AG08396 (cell line): ENCODE measurements around the gene MAJIN.

Source experiments
- DNase-seq: peaks from one replicate; pipeline ENCODE4 v3.0.0; 2012; ENCODE audit warnings: low spot score, mixed read lengths

MAJIN gene

DNA sequence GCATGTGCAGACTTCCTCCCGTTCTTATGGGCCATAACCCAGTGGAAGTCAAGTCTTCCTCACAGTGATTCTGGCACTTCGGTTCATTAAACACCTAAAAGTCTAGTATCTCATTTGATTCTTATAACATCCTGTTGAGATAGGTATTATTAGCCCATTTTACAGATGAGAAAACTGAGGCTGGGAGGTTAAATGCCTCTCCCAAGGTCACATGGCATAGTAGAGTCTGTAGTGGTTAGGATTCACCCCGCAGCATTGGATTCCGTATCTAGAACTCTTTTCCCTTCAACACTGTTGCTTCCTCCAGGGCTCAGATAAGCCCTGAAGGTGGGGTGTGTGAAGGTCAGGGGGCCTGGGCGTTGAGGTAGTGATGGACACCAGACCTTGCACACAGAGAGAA is 39.6 kb downstream of the MAJIN start:
- no peak for DNase-seq

DNA sequence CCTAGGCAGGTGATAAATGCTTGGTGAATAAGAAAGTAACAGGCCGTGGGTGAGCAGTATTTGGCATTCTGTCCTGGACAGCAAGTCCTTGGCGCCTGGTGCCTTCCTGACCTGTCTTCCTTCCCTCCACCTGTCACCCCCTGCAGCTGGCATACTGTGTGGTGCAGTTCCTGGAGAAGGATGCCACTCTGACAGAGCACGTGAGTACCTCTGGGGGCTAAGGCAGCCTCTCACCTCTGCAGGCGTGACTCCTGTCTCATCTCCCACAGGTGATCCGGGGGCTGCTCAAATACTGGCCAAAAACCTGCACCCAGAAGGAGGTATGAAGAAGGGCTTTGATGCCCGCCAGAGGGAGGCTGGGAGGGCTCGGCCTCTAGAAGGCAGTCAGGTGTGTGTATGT is 40.6 kb downstream of the MAJIN start:
- DNase-seq = no peak

DNA sequence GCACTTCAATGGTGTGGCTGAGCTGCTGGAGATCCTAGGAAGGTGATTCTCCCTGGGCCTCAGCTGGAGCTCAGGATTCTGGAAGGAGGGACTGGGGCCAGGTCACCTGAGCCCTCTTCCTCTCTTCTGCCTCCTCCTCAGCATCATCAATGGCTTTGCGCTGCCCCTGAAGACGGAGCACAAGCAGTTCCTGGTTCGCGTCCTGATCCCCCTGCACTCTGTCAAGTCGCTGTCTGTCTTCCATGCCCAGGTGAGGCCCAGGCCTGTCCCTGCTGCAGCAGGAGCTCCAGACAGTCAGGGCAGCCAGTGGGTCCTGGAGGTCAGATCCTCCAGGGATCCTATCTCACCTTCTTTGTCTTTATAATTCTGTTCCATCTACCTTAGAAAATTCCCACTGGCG is 41.6 kb downstream of the MAJIN start:
- no peak for DNase-seq

DNA sequence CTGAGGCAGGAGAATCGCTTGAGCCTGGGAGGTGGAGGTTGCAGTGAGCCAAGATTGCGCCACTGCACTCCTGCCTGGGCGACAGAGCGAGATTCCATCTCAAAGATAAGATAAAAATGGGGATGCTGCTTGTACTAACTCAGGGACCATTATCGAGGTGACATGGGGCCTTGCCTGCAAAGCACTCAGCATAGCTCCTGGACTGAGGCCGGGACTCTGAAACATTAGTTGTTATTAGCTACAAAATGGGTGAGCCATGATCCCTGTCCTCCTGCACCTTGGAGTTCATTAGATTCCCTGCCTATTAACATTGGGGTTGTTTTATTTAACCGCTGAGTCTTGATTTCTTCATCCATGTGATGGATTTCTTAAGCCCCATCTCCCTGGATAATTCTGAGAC is 42.3 kb downstream of the MAJIN start:
- DNase-seq = no peak

DNA sequence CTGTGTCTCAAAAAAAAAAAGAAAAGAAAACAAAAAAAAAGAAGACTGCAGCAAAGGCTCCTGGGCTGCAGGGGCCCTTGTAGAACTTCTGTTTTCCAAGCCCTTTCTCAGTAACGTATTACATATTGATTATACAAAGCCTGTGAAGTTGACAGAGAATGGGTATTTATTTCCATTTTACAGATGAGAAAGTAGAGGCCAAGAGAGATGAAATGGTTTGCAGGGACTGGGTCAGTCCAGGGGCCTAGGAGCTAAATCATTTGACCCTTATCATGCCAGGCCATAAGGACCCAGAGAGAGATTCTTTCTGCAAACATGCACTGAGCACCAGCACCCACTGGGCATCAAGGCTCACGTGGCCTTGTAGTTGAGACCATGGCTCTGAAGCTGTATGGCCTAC is 43.0 kb downstream of the MAJIN start:
- no peak for DNase-seq

DNA sequence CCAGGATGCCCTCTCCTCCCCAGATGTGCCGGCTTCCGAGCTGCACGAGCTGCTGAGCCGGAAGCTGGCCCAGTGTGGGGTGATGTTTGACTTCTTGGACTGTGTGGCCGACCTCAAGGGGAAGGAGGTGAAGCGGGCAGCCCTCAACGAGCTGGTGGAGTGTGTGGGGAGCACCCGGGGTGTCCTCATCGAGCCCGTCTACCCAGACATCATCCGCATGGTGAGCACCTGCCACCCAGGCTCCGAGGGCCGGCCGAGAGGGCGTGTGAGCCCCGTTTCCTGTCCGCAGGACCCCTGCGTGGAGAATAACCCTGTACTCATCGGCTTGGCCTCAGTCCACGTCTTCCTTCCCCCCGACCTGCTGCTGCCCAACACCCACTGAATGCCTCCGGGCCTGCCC is 45.2 kb downstream of the MAJIN start:
- no peak for DNase-seq

DNA sequence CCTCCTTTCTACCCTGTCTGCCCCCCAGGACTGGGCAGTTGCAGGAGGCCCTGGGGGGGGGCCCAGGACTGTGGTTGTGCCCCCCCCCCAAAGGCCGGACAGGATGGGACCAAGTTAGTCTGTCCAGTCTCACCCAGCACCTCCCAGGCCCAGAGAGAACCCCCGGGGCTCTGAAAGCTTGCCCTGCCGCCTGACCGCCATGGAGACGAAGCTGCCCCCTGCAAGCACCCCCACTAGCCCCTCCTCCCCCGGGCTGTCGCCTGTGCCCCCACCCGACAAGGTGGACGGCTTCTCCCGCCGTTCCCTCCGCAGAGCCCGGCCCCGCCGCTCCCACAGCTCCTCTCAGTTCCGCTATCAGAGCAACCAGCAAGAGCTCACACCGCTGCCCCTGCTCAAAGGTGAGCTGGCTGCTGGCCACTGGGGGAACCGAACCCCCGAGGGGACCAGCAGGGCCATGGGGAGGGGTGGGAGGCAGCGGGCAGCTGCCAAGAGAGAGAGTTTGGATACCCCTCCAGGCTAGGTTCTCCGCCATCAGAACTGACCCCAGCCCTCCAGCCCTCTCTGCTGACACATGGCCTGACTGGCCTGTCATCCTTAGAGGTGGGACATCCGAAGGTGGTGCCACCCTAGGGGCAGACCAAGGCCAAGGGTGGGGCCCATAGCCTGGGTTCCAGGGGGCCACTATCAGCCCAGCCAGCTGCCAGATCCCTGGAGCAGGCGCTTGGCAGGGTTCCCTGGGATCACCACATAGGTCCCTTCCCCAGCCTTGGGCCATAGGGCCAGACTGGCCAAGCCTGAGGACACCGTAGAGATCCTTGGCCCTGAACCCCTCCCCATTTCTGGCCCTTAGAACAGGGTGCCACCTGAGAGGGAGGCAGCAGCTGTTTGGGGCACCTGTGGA is 46.1 kb downstream of the MAJIN start:
- peak; percentile 7 for DNase-seq

DNA sequence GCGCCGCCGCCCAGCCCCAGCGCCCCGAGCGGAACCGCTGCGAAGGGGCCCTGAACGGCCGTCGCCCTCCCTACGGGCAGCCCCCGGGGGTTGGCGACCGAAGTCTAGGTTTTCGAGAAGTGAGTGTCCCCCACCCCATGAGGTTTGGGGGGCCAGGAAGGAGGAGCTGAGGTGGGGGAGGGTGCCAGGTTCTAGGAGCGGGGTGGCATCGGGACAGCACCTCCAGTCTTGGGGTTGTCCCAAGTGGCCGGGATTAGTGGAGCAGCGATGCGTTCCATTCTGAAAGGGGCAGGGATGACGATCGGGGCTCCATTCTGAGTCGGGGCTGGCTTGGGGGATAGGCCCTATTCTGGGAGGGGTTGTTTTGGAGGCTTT is 47.0 kb downstream of the MAJIN start:
- DNase-seq = peak; percentile 64

DNA sequence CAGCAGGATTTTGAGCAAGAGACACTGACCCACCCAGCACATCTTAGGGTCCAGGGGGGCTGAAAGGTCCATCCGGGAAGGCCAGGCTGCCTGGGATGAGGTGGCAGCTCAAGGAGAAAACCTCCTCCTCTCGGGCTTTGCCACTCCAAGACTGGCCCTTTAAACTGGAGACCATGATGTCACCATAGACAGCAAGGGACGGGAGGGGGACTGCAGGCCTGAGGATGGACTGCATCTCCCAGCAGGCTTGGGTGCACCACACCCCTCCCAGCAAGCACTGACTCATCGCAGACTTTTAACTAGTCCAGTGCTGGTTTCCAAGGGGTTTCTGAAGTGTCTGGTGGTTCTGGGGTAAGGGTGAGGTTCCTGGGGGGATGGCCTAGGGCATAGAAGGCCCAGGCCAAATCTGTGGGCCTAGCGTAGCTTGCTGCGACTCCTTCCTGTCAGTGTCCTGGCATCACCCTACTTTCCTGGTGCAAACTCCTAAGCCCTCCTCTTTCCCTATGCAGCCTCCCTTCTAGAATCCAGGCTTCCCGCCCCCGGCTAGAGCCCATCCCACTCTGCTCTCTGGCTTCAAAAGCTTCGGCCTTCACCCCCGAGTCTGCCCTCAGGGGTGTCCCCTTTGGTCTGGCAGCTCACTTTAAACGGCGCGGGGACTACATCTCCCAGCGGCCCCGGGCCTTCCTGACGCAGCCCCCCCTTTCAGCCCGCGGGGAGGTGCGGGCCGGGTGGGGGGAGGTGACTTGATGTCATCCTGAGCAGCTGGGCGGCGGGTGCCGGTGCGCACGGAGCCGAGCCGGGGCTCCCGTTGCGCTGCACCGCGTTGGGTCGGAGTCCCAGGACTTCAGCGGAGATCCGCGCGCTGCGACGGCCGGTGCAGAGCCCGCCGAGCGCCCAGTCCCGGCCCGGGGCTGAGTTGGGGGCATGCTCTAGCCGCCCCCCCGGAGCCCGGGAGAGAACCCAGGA is 47.7 kb downstream of the MAJIN start, which contains the start of gene PPP2R5B:
TSS of gene PPP2R5B (plus strand) at position 746 of the 966 bp plus-strand sequence. CDS start 1,046 bp downstream, outside the sequence.
- DNase-seq = peak; percentile 97

DNA sequence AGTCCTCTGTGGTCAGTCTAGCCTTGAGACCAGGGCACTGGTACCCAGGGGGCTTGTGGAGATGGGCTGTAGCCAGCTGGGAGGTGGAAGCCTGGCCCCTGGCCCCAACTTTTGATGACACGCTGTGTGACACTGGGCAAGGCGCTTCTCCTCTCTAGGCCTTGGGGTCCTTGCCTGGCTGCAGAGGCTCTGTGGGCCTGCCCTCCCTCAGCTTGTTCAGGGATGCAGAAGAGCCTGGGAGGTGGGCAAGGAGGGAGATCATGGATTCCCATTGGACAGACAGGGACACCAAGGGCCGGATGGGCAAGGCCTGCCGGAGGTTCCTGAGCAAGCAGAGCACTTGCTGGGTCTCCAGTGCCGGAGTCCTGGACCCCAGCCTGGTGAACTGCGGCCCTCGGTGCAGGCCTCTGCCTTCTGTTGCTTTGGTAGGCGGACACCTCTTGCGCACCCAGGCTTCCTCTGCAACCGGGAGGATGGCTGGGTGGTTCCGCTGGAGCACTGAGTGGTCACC is 48.7 kb downstream of the MAJIN start:
- no peak for DNase-seq

DNA sequence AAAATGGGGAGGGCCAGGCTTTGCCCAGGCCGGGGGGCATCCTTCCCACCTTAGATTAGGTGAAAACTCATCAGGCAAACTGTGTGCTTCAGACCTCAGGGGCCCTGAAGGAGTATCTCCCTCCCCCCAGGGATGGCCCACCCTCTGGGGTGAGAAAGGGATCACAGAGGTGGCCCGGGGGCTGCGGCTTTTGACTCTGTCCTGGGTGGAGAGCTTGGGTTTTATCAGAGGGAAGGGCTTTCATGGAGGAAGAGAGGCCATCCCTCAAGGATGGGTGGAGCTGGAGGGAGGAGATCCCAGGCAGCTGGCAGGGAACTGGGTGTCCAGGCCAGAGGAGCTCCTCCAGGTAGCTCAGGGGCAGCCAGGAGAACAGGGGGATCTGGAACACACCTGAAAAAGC is 50.5 kb downstream of the MAJIN start:
- no peak for DNase-seq

DNA sequence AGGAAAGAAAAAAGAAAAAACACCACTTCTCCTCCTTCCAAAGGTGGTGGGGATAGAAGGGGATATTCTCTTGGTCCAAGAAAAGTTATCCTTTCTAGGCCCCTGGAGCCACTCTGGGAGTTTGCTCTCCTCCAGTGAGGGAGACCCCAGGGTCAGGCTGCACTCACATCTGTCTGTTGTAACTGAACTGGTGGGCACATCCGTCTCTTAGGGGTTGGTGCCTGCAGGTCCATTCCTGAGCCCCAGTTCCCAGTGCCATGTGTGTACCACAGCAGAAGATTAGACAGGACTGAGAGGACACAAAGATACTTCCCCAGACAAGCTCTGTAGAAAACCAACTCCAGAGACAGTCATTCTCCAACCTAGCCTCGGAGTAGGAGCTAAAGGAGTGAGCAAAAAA is 51.8 kb downstream of the MAJIN start:
- no peak for DNase-seq

DNA sequence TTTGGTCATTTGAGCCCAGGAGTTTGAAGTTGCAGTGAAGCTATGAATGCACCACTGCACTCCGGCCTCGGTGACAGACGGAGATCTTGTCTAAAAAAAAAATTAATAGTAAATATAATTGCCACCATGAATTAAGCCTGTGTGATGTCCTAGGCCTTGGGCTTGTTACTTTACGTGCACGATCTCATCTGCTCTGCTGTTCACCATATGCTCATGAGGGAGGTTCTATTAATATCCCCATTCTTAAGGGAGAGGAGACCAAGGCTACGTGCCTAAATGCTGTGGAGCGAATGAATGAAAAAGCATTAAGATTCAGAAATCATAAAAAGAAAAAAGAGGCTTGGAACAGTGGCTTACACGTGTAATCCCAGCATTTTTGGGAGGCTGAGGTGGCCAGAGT is 52.3 kb downstream of the MAJIN start:
- DNase-seq = no peak

DNA sequence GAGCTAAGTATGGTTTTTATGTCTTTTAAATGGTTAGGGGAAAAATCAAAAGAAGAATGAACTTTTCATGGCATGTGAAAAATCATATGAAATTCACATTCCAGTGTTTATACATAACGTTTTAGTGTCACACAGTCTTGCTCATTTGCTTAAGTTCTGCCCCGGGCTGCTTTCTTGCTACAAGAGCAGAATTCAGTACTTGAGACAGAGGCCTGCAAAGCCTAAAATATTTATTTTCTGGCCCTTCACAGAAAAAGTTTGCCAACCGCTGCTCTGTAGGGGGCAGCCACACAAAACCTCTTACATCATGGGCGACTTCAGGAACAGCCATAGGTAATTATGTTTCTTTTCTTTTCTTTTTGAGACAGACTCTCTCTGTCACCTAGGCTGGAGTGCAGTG is 53.9 kb downstream of the MAJIN start:
- peak; percentile 35 for DNase-seq

DNA sequence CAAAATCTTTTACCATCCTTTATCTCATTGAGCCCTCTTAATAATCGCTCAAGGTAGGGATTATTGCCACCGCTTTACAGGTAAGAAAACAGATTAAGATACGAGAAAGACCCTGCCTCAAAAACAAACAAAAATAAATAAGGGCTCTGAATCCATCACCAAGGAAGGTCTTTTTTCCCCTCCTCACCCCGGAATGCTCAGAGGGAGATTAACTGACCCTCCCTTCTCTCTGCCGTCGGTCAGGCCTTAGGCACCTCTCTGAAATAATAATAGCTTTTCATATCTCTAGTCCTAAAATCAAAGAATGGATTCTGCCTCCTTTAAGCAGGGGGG is 54.3 kb downstream of the MAJIN start:
- no peak for DNase-seq

DNA sequence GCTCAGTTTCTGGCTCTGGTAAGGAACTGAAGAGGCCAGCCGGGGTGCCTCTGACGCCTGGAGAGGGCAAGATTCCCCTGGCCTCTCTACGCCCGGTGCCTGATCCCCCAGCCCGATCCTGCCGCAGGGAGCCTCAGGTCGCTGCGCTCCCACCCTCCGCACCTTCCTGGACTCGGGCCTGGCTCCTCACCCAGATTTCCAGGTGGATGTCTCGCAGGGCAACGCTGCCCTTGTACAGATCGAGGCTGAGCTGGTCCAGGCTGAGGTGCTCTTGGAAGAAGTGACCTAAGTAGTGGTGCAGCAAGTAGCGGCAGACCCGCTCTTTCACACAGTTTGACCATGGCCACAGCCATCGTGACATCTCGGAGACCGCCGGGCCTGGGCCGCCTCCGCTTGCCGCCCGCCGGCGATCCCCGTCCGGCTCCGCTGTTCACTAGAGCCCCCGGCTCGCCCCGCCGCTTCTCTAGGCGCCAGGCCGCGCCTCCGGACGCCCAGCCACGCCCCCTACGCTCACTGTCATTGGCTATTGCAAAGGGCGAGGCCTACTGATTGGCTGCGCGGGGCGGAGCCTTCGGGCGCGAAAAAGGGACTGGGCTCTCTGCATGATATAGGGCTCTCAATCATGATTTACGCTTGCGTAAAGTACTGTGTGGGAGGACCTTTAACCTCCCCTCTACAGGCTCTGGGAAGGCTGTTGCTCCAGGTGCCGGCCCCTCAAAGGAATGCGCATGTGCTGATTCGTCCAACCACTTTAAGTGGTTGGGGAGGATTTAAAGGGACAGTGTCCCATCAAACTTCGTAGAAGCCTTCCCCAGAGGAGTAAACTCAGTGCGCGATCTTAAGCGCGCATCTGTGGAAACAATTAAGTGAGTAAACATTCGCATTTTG is 54.9 kb downstream of the MAJIN start, which contains the start of gene ATG2A:
TSS of gene ATG2A (minus strand) at position 435 of the 888 bp plus-strand sequence. CDS start at position 361, 74 bp downstream.
- peak; percentile 99 for DNase-seq

DNA sequence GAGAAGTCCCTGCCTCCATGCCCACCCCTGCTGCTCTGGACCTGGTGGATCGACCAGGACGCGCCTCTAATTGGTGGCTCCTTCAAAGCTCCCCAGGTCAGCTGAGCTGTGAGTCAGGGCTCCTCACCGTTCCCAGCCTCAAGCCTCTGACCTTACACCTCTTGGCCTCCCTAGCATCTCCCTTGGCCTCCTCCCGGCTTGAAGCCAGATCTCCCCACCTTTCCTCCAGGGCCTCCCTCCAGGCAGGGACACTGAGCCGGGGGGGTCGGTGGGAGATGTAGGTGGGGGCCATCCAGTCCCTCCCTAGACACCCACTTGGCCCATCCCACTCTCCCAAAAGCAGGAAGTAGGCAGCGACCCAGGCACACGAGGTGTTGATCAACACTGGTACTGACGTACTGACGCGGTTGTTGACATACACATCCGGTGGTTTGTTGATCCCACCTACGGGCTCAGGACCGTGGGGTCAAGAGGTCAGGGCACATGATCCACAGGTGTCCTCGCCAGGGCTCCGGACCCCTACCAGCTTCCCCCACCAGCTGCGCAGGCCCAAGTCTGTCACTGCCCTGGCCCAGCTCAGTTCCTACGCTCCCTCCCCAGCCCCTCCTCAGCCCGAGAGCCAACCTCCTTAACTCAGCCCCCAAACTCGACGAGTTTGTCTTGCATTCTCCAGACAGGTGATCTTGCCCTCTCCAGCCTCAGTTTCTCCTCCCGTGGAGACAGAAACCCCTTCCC is 55.7 kb downstream of the MAJIN start:
- DNase-seq = peak; percentile 67

DNA sequence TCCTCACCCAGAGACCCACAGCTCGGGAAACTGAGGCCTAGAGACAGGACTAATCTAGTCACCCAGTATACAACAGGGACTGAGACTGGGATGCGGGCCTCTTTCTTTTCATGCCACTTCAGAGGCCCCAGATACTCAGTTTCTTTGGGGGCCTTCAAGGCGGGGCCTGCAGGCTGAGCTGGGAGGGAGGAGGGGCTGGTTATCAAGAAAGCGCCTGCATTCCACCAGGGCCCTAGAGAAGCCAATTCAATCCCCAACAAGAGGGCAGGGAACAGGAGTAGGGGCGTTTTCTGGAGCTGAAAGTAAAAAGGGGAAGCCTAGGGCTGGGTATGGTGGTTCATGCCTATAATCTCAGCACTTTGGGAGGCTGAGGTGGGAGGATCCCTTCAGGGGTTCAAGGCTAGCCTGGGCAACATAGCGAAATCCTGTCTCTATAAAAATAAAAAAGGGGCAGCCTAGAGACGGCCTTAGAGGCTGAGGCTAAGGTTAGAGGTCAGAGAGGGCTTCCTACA is 56.5 kb downstream of the MAJIN start:
- DNase-seq = no peak

DNA sequence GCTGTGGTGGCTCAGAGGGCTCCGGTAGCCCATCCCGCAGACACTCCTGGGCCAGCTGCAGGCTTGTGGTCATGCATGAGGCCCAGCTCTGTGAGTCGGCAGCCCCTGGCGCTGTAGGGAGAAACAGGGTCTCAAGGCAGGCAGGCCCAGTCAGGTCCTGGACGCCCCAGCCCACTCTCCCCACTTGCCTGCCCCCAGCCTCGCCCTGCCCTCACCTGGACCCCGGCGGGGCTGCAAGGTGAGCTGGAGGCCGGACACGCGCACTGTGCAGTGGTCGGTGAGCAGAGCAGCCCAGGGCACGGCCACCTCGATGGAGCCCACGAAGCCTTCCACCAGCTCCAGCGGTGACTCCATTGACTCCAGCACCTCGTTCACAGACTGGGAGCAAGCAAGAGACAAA is 57.8 kb downstream of the MAJIN start:
- no peak for DNase-seq

DNA sequence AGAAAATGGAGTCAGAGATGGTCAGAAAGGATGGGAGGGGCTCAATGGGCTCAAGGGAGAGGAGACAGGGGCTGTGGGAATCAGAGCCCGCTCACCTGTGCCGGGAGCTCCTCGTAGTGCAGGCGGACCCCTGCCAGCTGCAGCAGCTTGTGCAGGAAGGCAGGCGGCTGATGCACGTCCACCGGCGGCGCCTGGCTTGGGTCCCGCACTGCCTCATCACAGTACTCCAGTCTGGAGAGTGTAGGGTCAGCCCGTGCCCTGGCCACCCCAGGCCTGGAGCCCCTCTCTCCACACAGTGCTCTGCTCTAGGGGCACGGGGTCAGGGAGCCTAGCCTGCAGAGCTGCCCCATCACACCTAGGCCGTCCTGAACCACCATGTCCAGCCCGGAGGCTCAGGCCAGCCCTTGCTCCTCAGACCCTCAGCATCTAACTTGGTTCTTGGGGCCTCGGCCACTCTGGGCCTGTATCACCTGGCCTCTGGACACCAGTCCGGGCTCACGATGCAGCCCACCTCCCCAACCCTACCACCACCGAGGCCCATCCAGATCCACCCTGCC is 58.7 kb downstream of the MAJIN start:
- no peak for DNase-seq
